Peyer's patch (tissue), 4 donors: ENCODE measurements around the gene PCYT1A.

Source experiments
- CTCF ChIP-seq, 6 experiments: fragments of 450-650 bp in 4 of 6; fragments of 200-600 bp in 2 of 6; sonication (generic) in 1 of 6; IDR thresholded peaks; one replicate each; pipeline ENCODE4 v1.5.1; 2017 to 2019; ENCODE audit warnings: antibody characterized with exemption in 6 of 6, mild to moderate bottlenecking in 3 of 6, moderate library complexity in 1 of 6
- POLR2A ChIP-seq, 2 donors: fragments of 450-650 bp; IDR thresholded peaks; one replicate each; pipeline ENCODE4 v1.5.1; 2017; ENCODE audit warnings: antibody characterized with exemption in 2 of 2, mild to moderate bottlenecking in 2 of 2, moderate library complexity in 2 of 2

DNA sequence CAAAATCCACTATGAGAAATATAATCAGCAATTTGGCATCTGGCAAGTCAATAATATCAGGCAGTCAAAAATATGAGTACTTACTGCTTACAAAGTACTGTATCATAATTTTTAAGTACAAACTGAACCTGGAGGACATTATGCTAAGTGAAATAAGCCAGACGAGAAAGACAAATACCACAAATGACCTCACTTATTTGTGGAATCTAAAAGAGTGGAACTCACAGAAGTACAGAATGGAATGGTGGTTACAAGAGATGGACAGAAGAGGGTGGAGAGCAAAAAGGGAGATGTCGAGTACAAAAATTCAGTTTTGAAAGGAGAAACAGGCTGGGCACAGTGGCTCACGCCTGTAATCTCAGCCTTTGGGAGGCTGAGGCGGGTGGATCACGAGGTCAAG lies 12.4 kb downstream of the PCYT1A start:
- no peak for TF ChIP-seq CTCF (IDR thresholded peaks at IDR 0.05)
- TF ChIP-seq POLR2A (IDR thresholded peaks at IDR 0.05), result no peak
